Stimulated activated CD8-positive, alpha-beta memory T cell treated with anti-CD3 and anti-CD28 coated beads, Interleukin-15, amount 100 ng/mL, for 48 hours (primary cell): Measurements from ENCODE around the gene NUP210L.
"Not testable (repeated sequence)": the region's sequence is repeated elsewhere in the genome, so short reads cannot be mapped to it uniquely, and the experiment has no call there.

Experiments used
- DNase-seq, 2 donors: peaks; one replicate each; pipeline ENCODE4 v3.0.0-alpha.2; 2020; ENCODE audit warnings: low read depth in 2 of 2

Gene NUP210L

GRCh38 chr1:154170547-154171222 is 15.8 kb upstream of the NUP210L start:
- DNase-seq = peak; percentile 37 to 42

- DNase-seq = no peak
These were observed 12.6 kb upstream of the NUP210L start for GRCh38 chr1:154167461-154167860.

- DNase-seq = no peak
These were observed 11.3 kb upstream of the NUP210L start for GRCh38 chr1:154166207-154166606.

GRCh38 chr1:154159554-154159953 is 4.7 kb upstream of the NUP210L start:
- DNase-seq = no peak

GRCh38 chr1:154158307-154159125 is 3.6 kb upstream of the NUP210L start:
- no peak for DNase-seq

GRCh38 chr1:154157520-154158306 is 2.8 kb upstream of the NUP210L start:
- DNase-seq = peak; percentile 61 to 64

GRCh38 chr1:154155251-154155650 is 378 bp upstream of the NUP210L start:
- DNase-seq = no peak

GRCh38 chr1:154154053-154154452 is 820 bp downstream of the NUP210L start:
- no peak for DNase-seq

- DNase-seq = no peak
These were observed 3.6 kb downstream of the NUP210L start for GRCh38 chr1:154151311-154151710.

- DNase-seq = no peak
These were observed 6.1 kb downstream of the NUP210L start for GRCh38 chr1:154148807-154149206.

GRCh38 chr1:154147505-154147904 is 7.4 kb downstream of the NUP210L start:
- not testable (repeated sequence) for DNase-seq

GRCh38 chr1:154145986-154146385 is 8.9 kb downstream of the NUP210L start:
- DNase-seq = no peak

GRCh38 chr1:154142358-154142757 is 12.5 kb downstream of the NUP210L start:
- DNase-seq = no peak

- DNase-seq = no peak
These were observed 13.6 kb downstream of the NUP210L start for GRCh38 chr1:154141240-154141639.

GRCh38 chr1:154137888-154138287 is 17.0 kb downstream of the NUP210L start:
- DNase-seq = no peak

- DNase-seq = no peak
These were observed 21.6 kb downstream of the NUP210L start for GRCh38 chr1:154133256-154133655.

- DNase-seq = no peak
These were observed 25.4 kb downstream of the NUP210L start for GRCh38 chr1:154129391-154129970.

GRCh38 chr1:154123205-154123604 is 31.7 kb downstream of the NUP210L start:
- not testable (repeated sequence) for DNase-seq

GRCh38 chr1:154117642-154118041 is 37.2 kb downstream of the NUP210L start:
- no peak for DNase-seq

- no peak for DNase-seq
These were observed 39.7 kb downstream of the NUP210L start for GRCh38 chr1:154115180-154115579.

GRCh38 chr1:154104433-154105082 is 50.3 kb downstream of the NUP210L start:
- DNase-seq = no peak
